SK-N-MC (cell line): ENCODE data around the gene TAS2R4.
A peak's percentile ranks its signal among the peaks of the same experiment; 100 is the strongest.

Experiments used
- DNase-seq: peaks from one replicate; pipeline ENCODE4 v3.0.0-alpha.2; 2011; ENCODE audit warnings: low read depth, low spot score
- H3K27ac ChIP-seq: fragments of 200-600 bp; sonication (generic); 2 replicates; pipeline ENCODE4 v1.5.1; 2016; ENCODE audit warnings: mixed run types
- H3K36me3 ChIP-seq: fragments of 200-600 bp; sonication (generic); 2 replicates; pipeline ENCODE4 v1.6.1; 2017; ENCODE audit warnings: antibody characterized with exemption, low read length, mixed read lengths; ENCODE audit not compliant: insufficient read depth
- H3K4me3 ChIP-seq: fragments of 200-600 bp; sonication (generic); 2 replicates; pipeline ENCODE4 v1.5.1; 2016
- H3K9ac ChIP-seq: fragments of 200-600 bp; sonication (generic); 2 replicates; pipeline ENCODE4 v1.8.0; 2017; ENCODE audit warnings: mixed run types, mixed read lengths; ENCODE audit not compliant: insufficient read length
- H3K9me3 ChIP-seq: fragments of 200-600 bp; sonication (generic); 2 replicates; pipeline ENCODE4 v1.6.1; 2017; ENCODE audit warnings: low read depth, mild to moderate bottlenecking, antibody characterized with exemption, low read length, moderate library complexity, mixed read lengths
- EZH2 ChIP-seq: fragments of 200-600 bp; sonication (generic); IDR thresholded peaks from one replicate; pipeline ENCODE4 v1.6.1; 2017; ENCODE audit warnings: antibody characterized with exemption
- FOXP2 ChIP-seq: optimal IDR thresholded peaks from 2 replicates; pipeline ENCODE3; 2011; ENCODE audit warnings: mild to moderate bottlenecking, moderate library complexity; ENCODE audit not compliant: insufficient read depth; ENCODE audit errors: extremely low read length, control extremely low read depth
- POLR2AphosphoS5 ChIP-seq: IDR thresholded peaks from 2 replicates; pipeline ENCODE4 v1.6.1; 2012; ENCODE audit warnings: mild to moderate bottlenecking, low read depth, low read length, borderline replicate concordance

TAS2R4 gene

DNA sequence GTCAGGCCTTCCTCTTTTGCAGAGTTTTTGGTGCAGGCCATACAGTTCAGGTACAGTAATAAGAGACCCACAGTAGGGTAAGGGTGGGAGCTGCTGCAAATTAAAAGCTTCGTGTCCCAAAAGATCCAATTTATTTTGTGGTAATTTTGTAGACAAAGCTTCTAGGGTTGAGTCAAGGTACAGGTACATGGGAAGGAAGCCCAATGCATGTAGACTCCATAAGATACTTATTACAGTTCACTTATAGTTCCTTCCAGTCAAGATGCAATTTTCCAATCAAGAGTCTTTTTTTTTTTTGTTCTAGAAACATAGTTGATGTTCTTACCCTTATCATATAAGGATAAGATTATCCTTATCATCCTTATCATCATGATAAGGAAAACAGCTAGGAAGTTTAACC, at the start of gene TAS2R4:
TAS2R4 (plus strand) TSS at position 301 of the 400 bp plus-strand sequence. CDS start 1,815 bp downstream, outside the sequence.
- H3K36me3 ChIP-seq, result peaks cover 26% of the 10 kb centered on the region; the same call in 1 of the 2 replicates
- no peak within 1 kb of the TSS for H3K4me3 ChIP-seq
- no peak for TF ChIP-seq FOXP2
- TF ChIP-seq EZH2, result no peak
- no peak for TF ChIP-seq POLR2AphosphoS5
- no peak within 1 kb of the TSS for H3K9ac ChIP-seq
- no peak for DNase-seq
- no peaks in the 10 kb centered on the region for H3K9me3 ChIP-seq
- H3K27ac ChIP-seq, result no peak within 1 kb of the TSS

- TF ChIP-seq FOXP2 (no peak), POLR2AphosphoS5 (no peak), EZH2 (no peak)
- Histone ChIP-seq H3K9ac (no peak overlapping the region), H3K36me3 (no peaks in the 10 kb centered on the region), H3K4me3 (no peak overlapping the region), H3K9me3 (no peaks in the 10 kb centered on the region), H3K27ac (no peak overlapping the region)
- no peak for DNase-seq
Measured at GRCh38 chr7:141729020-141729419, 47.5 kb upstream of the TAS2R4 start.

GRCh38 chr7:141731476-141732149, 44.9 kb upstream of the TAS2R4 start:
- TF ChIP-seq POLR2AphosphoS5, result no peak
- no peak for TF ChIP-seq FOXP2
- TF ChIP-seq EZH2, result no peak
- H3K4me3 ChIP-seq, result no peak overlapping the region

DNA sequence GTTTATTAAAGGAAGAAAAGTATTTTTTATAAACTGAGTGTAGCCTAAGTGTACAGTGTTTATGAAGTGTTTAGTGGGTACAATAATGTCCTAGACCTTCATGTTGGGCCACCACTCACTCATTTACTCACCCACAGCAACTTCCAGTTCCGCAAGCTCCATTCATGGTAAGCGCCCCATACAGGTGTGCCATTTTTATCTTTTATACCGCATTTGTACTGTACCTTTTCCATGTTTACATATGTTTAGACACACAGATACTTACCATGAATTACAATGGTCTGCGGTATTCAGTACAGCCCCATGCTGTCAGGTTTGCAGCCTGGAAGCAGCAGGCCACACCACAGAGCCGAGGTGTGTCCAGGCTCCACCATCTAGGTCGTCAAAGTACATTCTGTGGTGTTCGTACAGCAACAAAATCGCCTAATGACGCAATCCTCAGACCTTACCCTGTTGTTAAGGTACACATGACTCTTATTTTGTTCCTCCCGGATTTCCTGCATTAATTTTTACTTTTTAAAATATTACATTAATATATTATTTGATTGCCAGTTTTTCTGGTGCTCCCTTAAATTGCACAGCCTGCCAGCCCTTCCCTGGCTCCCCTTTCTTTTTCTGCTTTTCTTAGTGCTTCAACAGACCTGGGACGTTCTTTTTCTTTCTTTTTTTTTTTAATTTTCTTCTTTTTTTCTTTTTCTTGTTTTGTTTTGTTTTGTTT, 39.2 kb upstream of the TAS2R4 start:
- Histone ChIP-seq H3K4me3 (peak overlapping the region; percentile 97), H3K9me3 (no peaks in the 10 kb centered on the region), H3K36me3 (peaks cover 29% of the 10 kb centered on the region), H3K27ac (peak overlapping the region; percentile 90), H3K9ac (peak overlapping the region; percentile 91)
- no peak for TF ChIP-seq POLR2AphosphoS5
- TF ChIP-seq EZH2, result no peak
- TF ChIP-seq FOXP2, result no peak
- DNase-seq, result no peak

More at GRCh38 chr7:141731476-141732149, 44.9 kb upstream of the TAS2R4 start:
- no peak for DNase-seq
- Histone ChIP-seq H3K36me3 (no peaks in the 10 kb centered on the region), H3K9me3 (no peaks in the 10 kb centered on the region), H3K27ac (no peak overlapping the region), H3K9ac (no peak overlapping the region)

- H3K9ac ChIP-seq, result peak within 1 kb of the TSS; percentile 97
Measured at GRCh38 chr7:141737836-141738591, 38.5 kb upstream of the TAS2R4 start, which contains the start of gene SSBP1. Gene SSBP1, plus strand, starts transcription at chr7:141738358. Its CDS starts 809 bp downstream, at chr7:141739167.

DNA sequence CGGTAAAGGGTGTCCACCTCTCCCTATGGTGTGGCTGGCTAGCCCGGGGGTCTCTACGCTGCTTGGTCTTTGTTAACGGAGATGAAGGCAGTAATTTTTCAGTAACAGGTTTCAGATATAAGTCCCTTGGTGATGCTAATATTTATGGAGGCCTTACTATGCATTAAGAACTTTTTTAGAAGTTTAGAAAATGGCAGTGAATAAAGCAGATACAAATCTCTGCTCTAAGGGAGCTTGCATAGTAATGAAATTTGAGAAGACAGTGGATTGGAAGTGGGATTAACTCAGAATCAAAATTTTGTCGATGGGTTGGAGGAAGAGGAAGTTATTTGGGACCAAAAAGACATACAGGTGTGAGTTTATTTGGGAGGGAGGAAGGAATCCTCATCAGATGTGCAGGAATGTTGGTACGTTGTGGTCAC, 37.9 kb upstream of the TAS2R4 start:
- no peak for DNase-seq
- TF ChIP-seq FOXP2 (no peak), EZH2 (no peak), POLR2AphosphoS5 (no peak)
- peaks cover 43% of the 10 kb centered on the region for H3K36me3 ChIP-seq

More at GRCh38 chr7:141737836-141738591, 38.5 kb upstream of the TAS2R4 start, which contains the start of gene SSBP1:
- peak; percentile 90 for DNase-seq
- TF ChIP-seq FOXP2 (peak; percentile 82), POLR2AphosphoS5 (peak; percentile 95), EZH2 (no peak)
- no peaks in the 10 kb centered on the region for H3K9me3 ChIP-seq
- H3K27ac ChIP-seq, result peak within 1 kb of the TSS; percentile 90
- peaks cover 37% of the 10 kb centered on the region for H3K36me3 ChIP-seq
- peak within 1 kb of the TSS; percentile 97 for H3K4me3 ChIP-seq

GRCh38 chr7:141739250-141739649, 37.2 kb upstream of the TAS2R4 start:
- TF ChIP-seq POLR2AphosphoS5 (no peak), EZH2 (no peak), FOXP2 (no peak)
- Histone ChIP-seq H3K4me3 (peak overlapping the region; percentile 97), H3K9me3 (no peaks in the 10 kb centered on the region), H3K36me3 (peaks cover 49% of the 10 kb centered on the region), H3K27ac (no peak overlapping the region), H3K9ac (peak overlapping the region; percentile 97)
- no peak for DNase-seq

More for the DNA sequence above, 37.9 kb upstream of the TAS2R4 start:
- H3K4me3 ChIP-seq, result peak overlapping the region; percentile 97
- H3K9me3 ChIP-seq, result no peaks in the 10 kb centered on the region
- H3K9ac ChIP-seq, result peak overlapping the region; percentile 97
- peak overlapping the region; percentile 77 for H3K27ac ChIP-seq
